Hypothalamus (tissue), 51 donors: ENCODE measurements around the gene PPP1R7.

Experiments
- DNase-seq, 51 donors: peaks; one replicate each; lab custom pipeline; 2025; lab: John Stamatoyannopoulos, UW

Gene PPP1R7

DNA sequence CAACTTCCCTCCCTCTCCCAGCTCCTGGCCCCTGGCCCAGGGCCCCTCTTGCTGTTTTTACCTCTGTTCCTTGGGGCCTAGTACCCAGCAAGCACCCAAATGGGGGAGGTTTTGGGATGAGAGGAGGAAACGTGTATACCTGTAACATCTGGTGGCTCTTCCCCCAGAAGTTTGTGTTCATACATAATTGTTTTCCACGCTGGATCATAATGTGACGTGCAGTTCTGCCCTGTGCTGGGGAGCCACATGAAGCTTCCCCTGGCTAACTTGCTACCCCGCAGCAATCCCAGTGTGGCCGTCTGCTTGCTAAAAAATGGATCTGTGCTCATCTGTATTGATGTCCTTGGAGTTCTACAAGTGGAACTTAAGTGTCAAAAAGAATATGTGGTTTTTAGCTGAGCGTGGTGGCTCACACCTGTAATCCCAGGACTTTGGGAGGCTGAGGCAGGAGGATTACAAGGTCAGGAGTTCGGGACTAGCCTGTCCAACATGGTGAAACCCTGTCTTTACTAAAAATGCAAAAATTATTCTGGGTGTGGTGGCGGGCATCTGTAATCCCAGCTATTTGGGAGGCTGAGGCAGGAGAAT, 74.7 kb downstream of the PPP1R7 start:
- no peak for DNase-seq

DNA sequence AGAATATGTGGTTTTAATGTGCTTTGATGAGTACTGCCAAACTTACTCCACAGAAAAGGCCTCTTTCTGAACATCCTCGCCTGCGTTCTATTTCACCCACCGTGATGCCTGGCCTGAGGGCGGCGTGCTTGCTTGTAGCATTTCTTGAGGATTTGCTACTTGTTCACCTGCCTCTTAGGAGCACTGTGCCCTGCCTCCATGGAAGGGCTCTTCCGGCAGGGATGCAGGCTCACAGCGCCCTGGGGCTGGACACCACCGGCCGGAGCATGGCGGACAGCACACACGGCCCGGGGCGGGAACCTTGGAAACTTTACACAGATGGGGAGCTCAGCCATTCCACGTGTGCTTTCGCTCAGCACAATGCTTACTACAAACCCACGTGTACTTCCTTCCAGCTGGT, 75.3 kb downstream of the PPP1R7 start:
- DNase-seq: no peak

DNA sequence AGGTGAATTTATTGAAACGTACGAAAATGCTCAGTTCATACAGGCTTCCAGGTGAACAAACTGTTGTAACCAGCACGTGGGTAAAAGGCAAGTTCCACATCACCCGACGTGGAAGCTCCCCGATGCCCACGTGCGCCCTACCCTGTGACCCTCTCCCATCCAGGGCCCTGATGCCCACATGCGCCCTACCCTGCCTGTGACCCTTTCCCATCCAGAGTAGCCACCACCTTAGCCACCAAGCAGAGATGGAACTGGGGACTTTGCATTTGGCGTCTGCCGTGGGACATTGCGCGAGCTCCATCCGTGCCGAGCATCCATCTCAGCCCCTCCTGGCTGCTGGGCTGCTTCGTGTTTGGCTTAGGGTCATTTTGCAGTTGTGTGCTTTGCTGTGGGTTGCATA, 75.7 kb downstream of the PPP1R7 start:
- no peak for DNase-seq

DNA sequence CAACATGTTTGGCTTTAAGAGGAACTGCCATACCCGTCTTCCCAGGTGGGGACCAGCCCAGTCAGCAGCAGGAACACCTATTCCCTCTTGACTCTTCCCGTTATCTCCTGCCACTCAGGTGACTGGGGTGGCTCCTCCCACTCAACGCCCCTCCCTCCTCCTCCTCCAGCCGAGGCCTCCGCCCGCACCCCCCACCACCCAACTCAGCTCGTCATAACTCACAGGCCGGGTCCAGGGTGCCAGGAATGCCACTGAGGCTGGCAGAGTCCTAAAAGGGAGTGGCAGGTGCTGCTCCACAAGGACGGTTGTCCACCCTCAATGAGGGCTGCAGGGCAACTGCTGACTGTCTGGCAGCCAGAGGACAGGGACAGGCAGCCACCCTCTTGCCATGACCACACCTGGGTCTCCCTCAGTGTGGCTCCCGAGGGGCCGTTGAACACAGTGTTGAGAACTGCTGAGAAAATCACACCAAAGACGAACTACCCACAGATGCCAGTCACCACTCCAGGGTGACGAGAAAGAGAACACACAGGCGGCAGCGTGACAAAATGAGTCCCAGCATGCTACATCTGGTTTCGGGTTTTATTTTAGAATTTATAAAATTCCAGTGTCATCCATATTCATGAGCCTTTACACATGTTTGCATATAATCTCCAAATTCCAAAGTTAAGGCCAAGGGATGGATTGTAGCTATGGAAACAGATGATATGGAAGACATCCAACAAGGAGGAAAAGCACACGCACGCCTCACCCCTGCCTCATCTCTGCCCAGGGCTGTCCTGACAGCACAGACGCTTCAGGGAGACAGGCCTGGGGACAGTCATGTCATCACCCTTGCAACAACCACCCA, 76.7 kb downstream of the PPP1R7 start:
- peak in 1 of 51 donors; percentile 54 for DNase-seq

DNA sequence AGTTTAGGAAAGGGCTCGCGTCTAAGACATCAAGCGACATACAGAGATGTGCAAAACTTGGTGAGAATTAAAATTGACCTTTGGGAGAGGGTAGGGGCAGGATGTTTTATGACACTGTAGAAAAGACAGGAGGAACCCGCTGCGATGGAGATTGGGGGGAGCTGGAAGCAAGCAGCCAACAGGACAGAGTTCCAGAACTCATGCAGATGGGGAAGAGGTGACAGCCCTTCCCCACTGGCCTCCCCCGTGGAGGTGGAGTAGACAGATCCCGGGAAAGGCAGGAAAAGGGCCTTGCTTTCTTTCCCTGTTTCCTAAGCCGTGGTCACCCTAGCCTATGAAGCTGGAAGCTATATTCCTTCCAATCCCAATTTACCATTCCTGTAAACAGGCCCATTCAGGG, 77.3 kb downstream of the PPP1R7 start:
- DNase-seq: no peak

DNA sequence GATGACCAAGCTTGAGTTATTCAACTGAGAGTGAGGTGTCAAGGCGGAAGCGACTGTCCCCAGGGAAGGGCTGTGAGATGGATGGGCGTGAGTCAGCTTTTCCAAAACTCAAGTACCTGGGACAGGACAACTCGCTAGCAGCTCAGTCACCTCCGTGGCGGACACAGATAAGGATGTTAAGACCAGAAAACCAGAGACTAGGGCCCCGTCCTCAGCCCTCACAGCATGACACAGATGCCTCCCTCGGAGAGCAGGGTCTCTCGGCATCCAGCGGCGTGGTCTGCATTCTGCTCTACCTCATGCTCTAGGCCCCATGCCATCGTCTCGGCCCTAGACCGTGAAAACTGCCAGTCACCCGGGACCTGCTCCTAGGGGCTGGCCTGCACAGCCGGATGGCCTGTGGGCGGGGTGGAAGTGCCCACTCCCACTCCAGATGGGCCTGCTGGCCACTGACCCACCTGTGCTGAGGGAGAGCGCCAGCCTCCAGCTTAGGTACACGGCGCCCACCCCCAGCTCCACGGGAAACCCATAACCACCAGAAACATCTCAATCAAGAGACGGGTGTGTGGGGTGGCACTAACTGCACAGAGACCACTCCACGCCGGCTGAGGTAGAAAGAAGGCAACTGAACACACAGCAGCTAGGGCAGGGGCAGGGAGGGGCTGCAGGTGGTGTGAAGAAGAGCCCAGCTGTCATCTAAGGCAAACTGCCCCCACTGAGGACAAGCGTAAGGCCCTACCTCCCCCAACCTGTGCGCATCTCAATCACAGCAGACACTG, 78.0 kb downstream of the PPP1R7 start:
- no peak for DNase-seq

DNA sequence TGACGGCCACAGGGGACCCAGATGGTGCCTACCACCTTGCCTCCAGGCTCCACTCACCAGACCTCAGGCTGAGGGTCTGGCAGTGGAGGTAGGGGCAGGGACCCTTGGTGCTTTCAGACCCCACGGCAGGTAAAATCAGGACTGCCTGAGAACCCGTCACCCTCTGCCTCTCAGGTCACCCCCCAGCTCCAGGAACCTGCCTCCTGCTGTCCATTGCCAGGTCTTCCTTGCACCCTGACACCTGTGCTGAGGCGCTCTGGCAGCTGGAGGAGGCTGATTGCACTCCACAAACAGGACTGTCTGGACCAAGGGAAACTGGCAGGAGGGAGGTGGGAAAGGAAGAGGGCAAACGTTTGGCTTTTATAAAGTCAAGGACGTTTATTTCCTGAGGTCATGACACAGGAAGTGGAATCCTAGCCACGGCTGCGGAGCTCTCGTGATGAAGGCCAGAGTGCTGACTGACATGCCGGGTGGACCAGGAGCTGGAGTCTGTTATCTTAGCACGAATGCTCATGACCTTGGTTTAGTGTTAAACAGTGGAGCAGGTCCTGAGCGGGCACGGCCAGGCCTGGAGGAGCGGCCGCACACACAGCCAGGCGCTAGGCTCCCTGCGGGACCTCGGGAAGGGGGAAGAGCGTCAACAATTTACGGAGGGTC, 78.7 kb downstream of the PPP1R7 start:
- DNase-seq: no peak

DNA sequence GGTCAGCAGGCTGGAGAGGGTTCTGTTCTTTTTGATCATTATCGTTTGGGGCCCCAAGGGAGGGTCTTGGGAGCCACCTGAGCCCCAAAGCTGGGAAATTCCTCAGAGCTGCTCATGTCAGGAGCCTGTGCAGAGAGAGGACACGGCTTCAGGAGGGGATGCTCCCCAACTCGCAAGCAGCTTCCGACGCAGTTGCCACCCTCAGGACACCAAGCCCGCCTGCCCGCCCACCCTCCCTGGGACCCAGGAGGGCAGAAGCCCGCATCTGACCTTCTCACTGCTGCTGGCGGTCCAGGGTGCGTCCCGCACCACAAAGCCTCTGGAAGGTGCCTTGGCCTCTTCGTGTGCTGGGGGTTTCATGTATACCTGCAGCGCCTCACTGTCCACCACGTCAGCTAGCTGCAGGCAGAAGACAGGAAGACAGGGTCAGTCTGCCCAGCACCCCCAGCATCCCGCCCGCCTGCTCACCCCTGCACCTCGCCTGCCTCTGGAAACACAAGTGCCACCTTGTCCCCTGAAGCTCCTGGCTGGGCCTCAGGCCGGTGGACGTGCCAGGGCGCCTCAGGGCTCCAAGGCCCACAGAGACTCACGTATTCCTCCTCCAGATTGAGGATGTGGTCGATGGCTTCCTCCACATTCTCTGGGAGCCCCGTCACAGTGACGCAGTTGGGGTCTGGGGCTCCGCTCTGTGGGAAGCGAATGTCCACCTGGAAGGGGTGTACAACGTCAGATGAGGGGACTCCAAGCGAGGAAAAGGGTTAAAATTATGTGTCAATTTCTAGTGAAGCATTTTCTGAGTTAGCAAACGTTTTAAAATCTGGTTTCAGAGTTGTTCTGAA, 79.5 kb downstream of the PPP1R7 start:
- no peak for DNase-seq

DNA sequence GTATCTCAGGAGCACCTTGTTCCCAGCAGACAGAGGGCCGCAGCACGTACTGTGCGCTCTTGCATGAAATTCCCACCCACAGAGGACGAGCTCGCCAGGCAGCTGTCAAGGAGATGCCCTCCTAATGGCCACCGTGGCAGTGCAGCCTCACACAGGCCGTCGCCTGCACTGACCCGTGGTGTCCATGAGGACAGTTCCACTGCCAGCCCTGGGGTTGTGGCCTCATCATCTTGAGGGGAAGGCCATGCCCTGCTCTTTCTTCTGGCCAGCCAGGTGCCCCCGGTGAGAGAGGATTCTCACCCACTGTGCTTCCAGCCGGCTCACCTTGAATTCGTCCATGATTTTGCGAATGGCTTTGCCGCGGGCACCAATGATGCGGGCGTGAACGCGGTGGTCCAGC, 80.2 kb downstream of the PPP1R7 start:
- DNase-seq: no peak

DNA sequence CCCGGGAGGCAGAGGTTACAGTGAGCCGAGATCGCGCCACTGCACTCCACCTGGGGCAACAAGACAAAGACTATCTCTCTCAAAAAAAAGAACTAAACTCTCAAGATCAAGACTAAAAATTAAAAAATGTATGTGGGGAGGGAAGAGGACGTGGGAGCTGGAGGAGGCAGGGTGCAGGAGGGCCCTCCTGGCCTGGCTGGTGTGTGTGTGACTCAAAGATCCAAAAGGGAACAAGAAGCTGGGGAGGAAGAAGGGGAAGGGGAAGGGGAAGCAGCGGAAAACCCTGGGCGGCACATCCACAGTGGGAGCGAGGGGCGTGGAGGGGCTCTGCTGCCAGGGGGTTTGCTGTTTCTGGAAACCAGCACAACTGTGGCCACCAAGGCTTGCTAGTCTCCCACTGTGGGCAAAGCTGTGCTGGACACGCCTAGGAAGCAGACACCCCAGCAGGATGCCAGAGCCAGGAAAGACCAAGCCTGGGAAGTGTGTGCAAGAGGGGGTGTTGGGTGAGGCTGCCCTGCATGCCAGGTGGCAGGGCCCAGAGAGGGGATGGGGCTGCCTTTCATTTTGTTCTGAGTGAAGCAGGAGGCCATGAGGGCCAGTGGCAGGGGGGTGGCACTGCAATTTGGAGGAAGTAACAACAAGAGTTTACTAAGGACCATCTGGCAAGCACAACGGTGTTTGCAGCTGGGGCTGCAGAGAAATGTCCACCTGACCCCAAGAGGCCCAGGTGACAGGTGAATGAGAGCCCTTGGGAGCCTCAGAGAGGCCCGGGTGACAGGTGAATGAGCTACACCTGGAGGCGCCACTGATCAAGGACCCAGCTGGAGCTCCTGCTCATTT, 82.7 kb downstream of the PPP1R7 start:
- no peak for DNase-seq
